ENCODE results near the gene MEIOB.

DNA sequence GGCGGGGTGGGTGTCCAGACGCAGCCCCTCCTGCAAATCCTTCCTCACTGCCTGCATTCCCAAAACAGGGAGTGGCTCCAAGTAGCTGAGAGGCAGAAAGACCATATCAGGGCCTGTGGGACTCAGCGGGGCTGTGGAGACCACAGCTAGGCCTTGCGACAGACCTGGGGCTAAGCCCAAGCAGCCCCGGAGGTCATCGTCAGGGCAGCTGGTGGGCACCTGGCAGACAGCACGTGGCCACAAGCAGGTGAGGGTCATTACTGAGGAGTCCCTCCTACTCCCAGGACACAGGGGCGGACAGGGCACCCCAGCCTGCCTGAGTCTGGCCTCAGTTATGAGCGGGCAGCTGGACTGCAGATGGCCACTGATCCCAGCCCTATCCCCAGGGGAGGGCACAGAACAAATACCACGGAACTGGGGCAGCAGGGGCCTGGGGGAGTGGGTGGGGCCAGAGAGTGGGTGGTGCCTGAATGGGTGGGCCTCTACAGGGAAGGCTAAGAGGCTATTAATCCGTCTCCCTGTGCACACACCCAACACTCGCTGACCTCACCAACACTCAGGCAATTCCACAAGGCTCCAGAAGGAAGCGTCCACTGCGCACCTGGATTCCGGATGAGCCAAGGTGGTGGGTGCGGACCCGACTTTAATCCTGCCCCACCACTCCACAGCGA, 37.7 kb upstream of the MEIOB start:
- TF ChIP-seq, protein P1, sequence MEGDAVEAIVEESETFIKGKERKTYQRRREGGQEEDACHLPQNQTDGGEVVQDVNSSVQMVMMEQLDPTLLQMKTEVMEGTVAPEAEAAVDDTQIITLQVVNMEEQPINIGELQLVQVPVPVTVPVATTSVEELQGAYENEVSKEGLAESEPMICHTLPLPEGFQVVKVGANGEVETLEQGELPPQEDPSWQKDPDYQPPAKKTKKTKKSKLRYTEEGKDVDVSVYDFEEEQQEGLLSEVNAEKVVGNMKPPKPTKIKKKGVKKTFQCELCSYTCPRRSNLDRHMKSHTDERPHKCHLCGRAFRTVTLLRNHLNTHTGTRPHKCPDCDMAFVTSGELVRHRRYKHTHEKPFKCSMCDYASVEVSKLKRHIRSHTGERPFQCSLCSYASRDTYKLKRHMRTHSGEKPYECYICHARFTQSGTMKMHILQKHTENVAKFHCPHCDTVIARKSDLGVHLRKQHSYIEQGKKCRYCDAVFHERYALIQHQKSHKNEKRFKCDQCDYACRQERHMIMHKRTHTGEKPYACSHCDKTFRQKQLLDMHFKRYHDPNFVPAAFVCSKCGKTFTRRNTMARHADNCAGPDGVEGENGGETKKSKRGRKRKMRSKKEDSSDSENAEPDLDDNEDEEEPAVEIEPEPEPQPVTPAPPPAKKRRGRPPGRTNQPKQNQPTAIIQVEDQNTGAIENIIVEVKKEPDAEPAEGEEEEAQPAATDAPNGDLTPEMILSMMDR (conservative IDR thresholded peaks at IDR 0.05; ENCODE audit: low read depth, low read length) = no peak
- TF ChIP-seq EZH2 (IDR thresholded peaks at IDR 0.05; ENCODE audit: low read length, unreplicated experiment) = no peak
